ENCODE results near the gene SPATA9. TPM values are rescaled to one million over a fixed set of nuclear protein-coding genes. Genes with fewer than 3 reads are reported as not detected.
A peak's percentile ranks its signal among the peaks of the same experiment; 100 is the strongest.

Gene SPATA9
- total and polyA plus RNA-seq, 7 donors, result 0.22 to 0.53 (median 0.22) TPM; not detected in 4

- 86 to 96% (median 91%) methylated on average over 2 of the region's 2 CpGs for WGBS, 3 donors
- H3K27me3 ChIP-seq (ENCODE audit: insufficient read depth in 3 of 3, low read length in 2 of 3), result no peaks in the 10 kb centered on the region
- no peaks in the 10 kb centered on the region for H3K9me3 ChIP-seq
- H3K4me1 ChIP-seq, result no peaks in the 10 kb centered on the region
- ATAC-seq (no peak), DNase-seq (no peak)
- no peak overlapping the region for H3K27ac ChIP-seq
- no peak for TF ChIP-seq CTCF (IDR thresholded peaks at IDR 0.05)
- no peaks in the 10 kb centered on the region for H3K36me3 ChIP-seq (ENCODE audit: insufficient read depth in 1 of 2, low read depth in 1 of 2)
- intact Hi-C loops (cut with DNase I), result no loop called here
- no peak overlapping the region for H3K4me3 ChIP-seq
These were observed 1.6 kb upstream of the SPATA9 start for GRCh38 chr5:95684361-95684760.

GRCh38 chr5:95673081-95673480, 9.7 kb downstream of the SPATA9 start:
- H3K36me3 ChIP-seq (ENCODE audit: insufficient read depth in 1 of 2, low read depth in 1 of 2), result no peaks in the 10 kb centered on the region
- H3K4me3 ChIP-seq, result no peak overlapping the region
- 24 to 51% (median 30%) methylated on average over 3 of the region's 3 CpGs for WGBS, 3 donors
- peak in 1 of 4 donors; percentile 16 for ATAC-seq
- no peak overlapping the region for H3K27ac ChIP-seq
- intact Hi-C loops (cut with DNase I), result loop anchor here in 1 of 2 donors (5.0 kb wide), 1 partner anchor 44 kb away; no protein-coding TSS in a partner anchor
- H3K4me1 ChIP-seq, result peaks cover 16% of the 10 kb centered on the region
- peak; percentile 13 to 56 for DNase-seq
- no peak for TF ChIP-seq CTCF (IDR thresholded peaks at IDR 0.05)
- no peaks in the 10 kb centered on the region for H3K27me3 ChIP-seq (ENCODE audit: insufficient read depth in 3 of 3, low read length in 2 of 3)
- no peaks in the 10 kb centered on the region for H3K9me3 ChIP-seq

GRCh38 chr5:95672641-95673040, 10.2 kb downstream of the SPATA9 start:
- peaks cover 16% of the 10 kb centered on the region for H3K4me1 ChIP-seq
- intact Hi-C loops (cut with DNase I), result loop anchor here in 1 of 2 donors (5.0 kb wide), 1 partner anchor 45 kb away; no protein-coding TSS in a partner anchor
- H3K27ac ChIP-seq, result no peak overlapping the region
- TF ChIP-seq CTCF (IDR thresholded peaks at IDR 0.05), result no peak
- no peak for ATAC-seq
- H3K9me3 ChIP-seq, result no peaks in the 10 kb centered on the region
- DNase-seq, result no peak
- no peaks in the 10 kb centered on the region for H3K27me3 ChIP-seq (ENCODE audit: insufficient read depth in 3 of 3, low read length in 2 of 3)
- H3K4me3 ChIP-seq, result no peak overlapping the region
- no peaks in the 10 kb centered on the region for H3K36me3 ChIP-seq (ENCODE audit: insufficient read depth in 1 of 2, low read depth in 1 of 2)

- Histone ChIP-seq H3K27ac (no peak overlapping the region), H3K27me3 (ENCODE audit: insufficient read depth in 3 of 3, low read length in 2 of 3) (no peaks in the 10 kb centered on the region), H3K4me1 (peaks cover 16% of the 10 kb centered on the region), H3K4me3 (no peak overlapping the region), H3K9me3 (no peaks in the 10 kb centered on the region), H3K36me3 (ENCODE audit: insufficient read depth in 1 of 2, low read depth in 1 of 2) (no peaks in the 10 kb centered on the region)
- no peak for TF ChIP-seq CTCF (IDR thresholded peaks at IDR 0.05)
- WGBS, 3 donors, result 74 to 88% (median 83%) methylated on average over 1 of the region's 1 CpG
- DNase-seq (no peak), ATAC-seq (no peak)
- intact Hi-C loops (cut with DNase I), result loop anchor here in 1 of 2 donors (5.0 kb wide), 1 partner anchor 45 kb away; no protein-coding TSS in a partner anchor
These were observed 11.0 kb downstream of the SPATA9 start for GRCh38 chr5:95671826-95672225.

- ATAC-seq (no peak), DNase-seq (no peak)
- Histone ChIP-seq H3K4me3 (no peak overlapping the region), H3K27me3 (ENCODE audit: insufficient read depth in 3 of 3, low read length in 2 of 3) (no peaks in the 10 kb centered on the region), H3K27ac (peak overlapping the region; percentile 88), H3K36me3 (ENCODE audit: insufficient read depth in 1 of 2, low read depth in 1 of 2) (no peaks in the 10 kb centered on the region), H3K4me1 (peaks cover 16% of the 10 kb centered on the region), H3K9me3 (no peaks in the 10 kb centered on the region)
- intact Hi-C loops (cut with DNase I), result loop anchor here in 1 of 2 donors (5.0 kb wide), 1 partner anchor 47 kb away; no protein-coding TSS in a partner anchor
- WGBS, 3 donors, result 93 to 98% (median 94%) methylated on average over 3 of the region's 3 CpGs
- TF ChIP-seq CTCF (IDR thresholded peaks at IDR 0.05), result no peak
These were observed 12.2 kb downstream of the SPATA9 start for GRCh38 chr5:95670568-95670967.

Data from psoas muscle (tissue), 8 donors.